K562 (cell line): ENCODE measurements around the gene CPED1. TPM values are rescaled to one million over a fixed set of nuclear protein-coding genes. Genes with fewer than 3 reads are reported as not detected.

Experiments used
- ARID3B ChIP-seq: fragments of 250-450 bp; sonication (Bioruptor Pico); IDR thresholded peaks from 2 replicates; pipeline ENCODE4 v1.4.0; 2020; ENCODE audit warnings: borderline replicate concordance
- BCOR ChIP-seq: fragments of 450-650 bp; IDR thresholded peaks from 2 replicates; pipeline ENCODE4 v1.6.1; 2016
- BDP1 ChIP-seq: IDR thresholded peaks from 3 replicates; pipeline ENCODE4 v1.6.1; 2011; ENCODE audit not compliant: insufficient read length, insufficient read depth
- CHD4 ChIP-seq: fragments of 200-600 bp; sonication (generic); IDR thresholded peaks from 3 replicates; pipeline ENCODE4 v1.6.1; 2012; ENCODE audit warnings: low read depth, mild to moderate bottlenecking, mixed read lengths, low read length, inconsistent platforms; ENCODE audit not compliant: insufficient read depth, insufficient replicate concordance, poor library complexity, severe bottlenecking
- COPS2 ChIP-seq: fragments of 450-650 bp; conservative IDR thresholded peaks from 2 replicates; pipeline ENCODE4 v1.6.1; 2016; ENCODE audit warnings: mild to moderate bottlenecking, moderate library complexity
- HMGN3 ChIP-seq: IDR thresholded peaks from 2 replicates; pipeline ENCODE4 v1.6.1; 2011; ENCODE audit warnings: borderline replicate concordance, low read depth, mild to moderate bottlenecking, mixed read lengths, low read length; ENCODE audit not compliant: insufficient read length; ENCODE audit errors: extremely low read depth
- IRF2 ChIP-seq: sonication (generic); formaldehyde crosslinking; IDR thresholded peaks from 2 replicates; pipeline ENCODE4 v1.8.1; 2022; ENCODE audit warnings: mild to moderate bottlenecking, missing genetic modification reagents
- MBD2 ChIP-seq: sonication (generic); IDR thresholded peaks from 2 replicates; pipeline ENCODE4 v1.6.1; 2016; ENCODE audit warnings: low read depth, borderline replicate concordance
- NCOA4 ChIP-seq: fragments of 450-650 bp; IDR thresholded peaks from 2 replicates; pipeline ENCODE4 v1.6.1; 2018; ENCODE audit warnings: mild to moderate bottlenecking; ENCODE audit not compliant: partially characterized antibody
- NR1H2 ChIP-seq: sonication (generic); formaldehyde crosslinking; IDR thresholded peaks from 2 replicates; pipeline ENCODE4 v1.4.0; 2020; ENCODE audit warnings: mild to moderate bottlenecking, missing genetic modification reagents
- SMARCC2 ChIP-seq: fragments of 450-650 bp; IDR thresholded peaks from 2 replicates; pipeline ENCODE4 v1.6.1; 2017; ENCODE audit warnings: antibody characterized with exemption, moderate library complexity, mild to moderate bottlenecking, low read depth
- SNRNP70 ChIP-seq: fragments of 200-400 bp; formaldehyde crosslinking; optimal IDR thresholded peaks from 2 replicates; pipeline ENCODE3; 2017; ENCODE audit warnings: low read depth, low read length
- TEAD2 ChIP-seq: fragments of 450-650 bp; IDR thresholded peaks from 2 replicates; pipeline ENCODE4 v1.6.1; 2016; ENCODE audit warnings: missing genetic modification characterization, control low read depth, missing compliant biosample characterization
- ZBTB11 ChIP-seq, 3 experiments: fragments of 200-800 bp in 1 of 3; fragments of 250-450 bp in 1 of 3; fragments of 450-650 bp in 1 of 3; sonication (Bioruptor Pico) in 1 of 3; sonication (Bioruptor generic) in 1 of 3; formaldehyde crosslinking in 1 of 3; IDR thresholded peaks; 2 replicates each; pipeline versions ENCODE4 v1.6.1 to v1.8.0; 2016 to 2022; ENCODE audit warnings: mild to moderate bottlenecking in 2 of 3, missing genetic modification characterization in 2 of 3, missing compliant biosample characterization in 1 of 3, moderate library complexity in 1 of 3
- ZBTB8A ChIP-seq: fragments of 450-650 bp; IDR thresholded peaks from 2 replicates; pipeline ENCODE4 v1.6.1; 2018; ENCODE audit warnings: mild to moderate bottlenecking, moderate library complexity; ENCODE audit not compliant: partially characterized antibody
- ZFP30 ChIP-seq: fragments of 250-450 bp; sonication (Bioruptor Pico); IDR thresholded peaks from 2 replicates; pipeline ENCODE4 v1.8.0; 2022; ENCODE audit warnings: moderate library complexity, mild to moderate bottlenecking, inconsistent platforms, borderline replicate concordance
- ZFP36 ChIP-seq: fragments of 150-350 bp; IDR thresholded peaks from 2 replicates; pipeline ENCODE4 v1.6.1; 2018; ENCODE audit warnings: low read length, low read depth; ENCODE audit not compliant: partially characterized antibody
- ZNF274 ChIP-seq: IDR thresholded peaks from 2 replicates; pipeline ENCODE4 v1.6.1; 2011; ENCODE audit warnings: low read depth, mild to moderate bottlenecking, low read length, moderate library complexity, borderline replicate concordance
- ZNF347 ChIP-seq: fragments of 450-650 bp; formaldehyde crosslinking; IDR thresholded peaks from 2 replicates; pipeline ENCODE4 v1.4.0; 2020; ENCODE audit warnings: low read depth, mild to moderate bottlenecking, moderate library complexity
- ZNF436 ChIP-seq: fragments of 250-450, 450-650 bp; sonication (Bioruptor Pico); formaldehyde crosslinking; IDR thresholded peaks from 2 replicates; pipeline ENCODE4 v1.7.0; 2020; ENCODE audit warnings: mild to moderate bottlenecking
- ZNF584 ChIP-seq: fragments of 200-800 bp; sonication (Bioruptor generic); IDR thresholded peaks from 2 replicates; pipeline ENCODE4 v1.6.1; 2016; ENCODE audit warnings: low read depth, mild to moderate bottlenecking, missing genetic modification characterization, missing compliant biosample characterization
- ZSCAN29 ChIP-seq: fragments of 450-650 bp; IDR thresholded peaks from 2 replicates; pipeline ENCODE4 v1.6.1; 2017
- polyA plus RNA-seq, 8 experiments: library from polyadenylated mRNA; depleted of rRNA in 4 of 8; stranded (reverse) in 5 of 8; unstranded in 3 of 8; fragments of >200 nt; fragmentation: Nextera tagmentation in 2 of 8; fragmentation: Illumina TruSeq in 1 of 8; extraction: Ambion mirVana in 2 of 8; extraction: Trizol in 1 of 8; gene quantifications; 2 replicates each; pipeline versions ENCODE4 v1.2.1 to v1.2.3, GENCODE V29; 2011 to 2014; ENCODE audit warnings: inconsistent platforms in 1 of 8, missing spikeins in 1 of 8
- total RNA-seq, 7 experiments: library from RNA; depleted of rRNA in 6 of 7; stranded (reverse); fragments of >200 nt in 6 of 7; fragmentation: Illumina TruSeq in 2 of 7; extraction: Trizol in 2 of 7; gene quantifications; 2 replicates each; pipeline versions ENCODE4 v1.2.1 to v1.2.3, GENCODE V29; 2011 to 2021; ENCODE audit warnings: low replicate concordance in 1 of 7

The CPED1 gene
- total and polyA plus RNA-seq, 9 of the 15 experiments (the other 6 are each of a cell fraction or from before 2014, with no cell fraction given) = 195 to 393 (median 290) TPM

GRCh38 chr7:121049028-121049791 lies 60.7 kb downstream of the CPED1 start (continued):
- TF ChIP-seq ZBTB11 (CRISPR knock-in tag; IDR thresholded peaks at IDR 0.05) (peak in 1 of 3 experiments; percentile 15; a peak in 1 of 6 replicates), ZBTB8A (no peak), MBD2 (no peak), IRF2 (CRISPR knock-in tag) (no peak), ARID3B (no peak), ZFP36 (no peak), ZNF436 (0 out of 2 replicates have a peak, but pooled peaks have one; percentile 51), NCOA4 (no peak), ZSCAN29 (no peak), SMARCC2 (peak; percentile 93), COPS2 (no peak), BCOR (no peak), ZNF274 (no peak), ZFP30 (CRISPR knock-in tag) (0 out of 2 replicates have a peak, but pooled peaks have one; percentile 36), CHD4 (no peak), SNRNP70 (no peak), BDP1 (no peak), ZNF347 (CRISPR knock-in tag) (peak; percentile 22; the same call in 1 of the 2 replicates), ZNF584 (CRISPR knock-in tag) (no peak), HMGN3 (peak; percentile 67), TEAD2 (tag) (no peak), NR1H2 (CRISPR knock-in tag) (no peak)
